ENCODE data around the gene ZFP91. TPM values are rescaled to one million over a fixed set of nuclear protein-coding genes. Genes with fewer than 3 reads are reported as not detected.

ZFP91 gene
- polyA plus RNA-seq, 1 of the 3 experiments (the other 2 are of a cell fraction), result 12.2 TPM

GRCh38 chr11:58546841-58547240 lies 32.0 kb upstream of the ZFP91 start:
- no peaks in the 10 kb centered on the region for H3K9me2 ChIP-seq
- no peaks in the 10 kb centered on the region for H3F3A ChIP-seq (replicated peaks; ENCODE audit: insufficient read depth)
- no peak overlapping the region for H2AFZ ChIP-seq (ENCODE audit: low read depth)
- no peaks in the 10 kb centered on the region for H3K9me3 ChIP-seq
- 24% methylated on average over 1 of the region's 1 CpG for WGBS (ENCODE audit: low lambda C conversion rate)
- POLR2A ChIA-PET, result no interaction called here
- H3K9ac ChIP-seq, result no peak overlapping the region
- H3K4me2 ChIP-seq, result no peak overlapping the region
- H3K4me1 ChIP-seq (ENCODE audit: control insufficient read depth in 1 of 2, insufficient read depth in 2 of 2, low read depth in 1 of 2, low read length in 1 of 2), result no peaks in the 10 kb centered on the region
- TF ChIP-seq SIN3A (IDR thresholded peaks at IDR 0.05; ENCODE audit: borderline replicate concordance, low read depth, low read length) (no peak), ELF1 (IDR thresholded peaks at IDR 0.05) (no peak), EP300 (IDR thresholded peaks at IDR 0.05; ENCODE audit: borderline replicate concordance in 1 of 2, low read depth in 1 of 2, low read length in 1 of 2) (no peak), IRF3 (IDR thresholded peaks at IDR 0.05; ENCODE audit: low read depth, low read length) (no peak)
- no peak for DNase-seq
- H3K79me2 ChIP-seq (ENCODE audit: insufficient read depth), result no peaks in the 10 kb centered on the region
- H3K4me3 ChIP-seq (ENCODE audit: low read depth in 2 of 2, low read length in 1 of 2), result no peak overlapping the region
- no peaks in the 10 kb centered on the region for H3K27me3 ChIP-seq (ENCODE audit: insufficient read depth)
- CTCF ChIA-PET, result interaction anchor here (1.1 kb wide), 1 partner anchor 21 kb away, joined by 3 read pairs; no protein-coding TSS in a partner anchor
- no peaks in the 10 kb centered on the region for H4K20me1 ChIP-seq (ENCODE audit: insufficient read depth)
- peaks cover 29 to 46% of the 10 kb centered on the region in 2 experiments for H3K36me3 ChIP-seq (replicated peaks in 1 of 2; ENCODE audit: control insufficient read depth in 1 of 2, insufficient read depth in 2 of 2, low read length in 1 of 2)
- H3K27ac ChIP-seq (ENCODE audit: low read depth in 2 of 2, low read length in 1 of 2), result no peak overlapping the region

GRCh38 chr11:58549644-58550043 lies 29.2 kb upstream of the ZFP91 start:
- Histone ChIP-seq H3K9me3 (no peaks in the 10 kb centered on the region), H3K9me2 (no peaks in the 10 kb centered on the region), H3K9ac (no peak overlapping the region), H3K4me1 (ENCODE audit: control insufficient read depth in 1 of 2, insufficient read depth in 2 of 2, low read depth in 1 of 2, low read length in 1 of 2) (no peaks in the 10 kb centered on the region), H3K4me2 (no peak overlapping the region), H2AFZ (ENCODE audit: low read depth) (no peak overlapping the region), H3K79me2 (ENCODE audit: insufficient read depth) (no peaks in the 10 kb centered on the region), H3F3A (replicated peaks; ENCODE audit: insufficient read depth) (no peaks in the 10 kb centered on the region), H3K36me3 (replicated peaks in 1 of 2; ENCODE audit: control insufficient read depth in 1 of 2, insufficient read depth in 2 of 2, low read length in 1 of 2) (peaks cover 39 to 57% of the 10 kb centered on the region in 2 experiments), H3K4me3 (ENCODE audit: low read depth in 2 of 2, low read length in 1 of 2) (no peak overlapping the region), H3K27ac (ENCODE audit: low read depth in 2 of 2, low read length in 1 of 2) (no peak overlapping the region), H3K27me3 (ENCODE audit: insufficient read depth) (no peaks in the 10 kb centered on the region), H4K20me1 (ENCODE audit: insufficient read depth) (no peaks in the 10 kb centered on the region)
- no peak for DNase-seq
- 84% methylated on average over 7 of the region's 7 CpGs for WGBS (ENCODE audit: low lambda C conversion rate)
- ChIA-PET POLR2A (no interaction called here), CTCF (interaction anchor here (0.6 kb wide), 1 partner anchor 27 kb away, joined by 3 read pairs; no protein-coding TSS in a partner anchor)
- TF ChIP-seq EZH2phosphoT487 (IDR thresholded peaks at IDR 0.05; ENCODE audit: borderline replicate concordance, low read depth) (no peak), TCF12 (IDR thresholded peaks at IDR 0.05) (no peak), NRF1 (IDR thresholded peaks at IDR 0.05; ENCODE audit: low read depth, low read length) (no peak), USF1 (IDR thresholded peaks at IDR 0.05; ENCODE audit: borderline replicate concordance, low read depth) (no peak), FOSL2 (IDR thresholded peaks at IDR 0.05; ENCODE audit: borderline replicate concordance, low read depth) (no peak), ELF1 (IDR thresholded peaks at IDR 0.05) (no peak), MAX (IDR thresholded peaks at IDR 0.05; ENCODE audit: low read depth) (no peak), EP300 (IDR thresholded peaks at IDR 0.05; ENCODE audit: borderline replicate concordance in 1 of 2, low read depth in 1 of 2, low read length in 1 of 2) (no peak), GATA2 (CRISPR knock-in tag; IDR thresholded peaks at IDR 0.05) (no peak), USF2 (IDR thresholded peaks at IDR 0.05; ENCODE audit: borderline replicate concordance, low read depth, low read length) (no peak), FOXM1 (IDR thresholded peaks at IDR 0.05; ENCODE audit: low read depth) (no peak), TEAD4 (IDR thresholded peaks at IDR 0.05; ENCODE audit: borderline replicate concordance, insufficient read depth) (no peak)
